ENCODE measurements around the gene KDM4F.

DNA sequence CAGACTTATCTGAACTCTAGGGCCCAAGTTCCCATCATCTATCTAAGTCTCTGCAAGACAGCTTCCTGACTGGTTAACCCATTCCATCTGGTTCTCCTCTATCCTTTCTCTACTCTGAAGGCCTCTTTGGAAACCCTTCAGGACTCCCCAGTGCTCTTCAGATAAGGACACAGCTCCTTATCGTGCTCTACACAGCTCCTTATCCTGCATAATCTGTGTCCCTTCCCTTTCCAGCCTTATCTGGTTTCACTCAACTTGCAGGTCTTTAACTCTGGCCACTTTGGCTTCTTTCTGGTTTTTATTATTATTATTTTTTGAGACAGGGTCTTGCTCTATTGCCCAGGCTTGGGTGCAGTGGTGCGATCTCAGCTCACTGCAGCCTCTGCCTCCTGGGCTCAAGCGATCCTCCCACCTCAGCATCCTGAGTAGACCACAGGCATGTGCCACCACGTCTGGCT is 51.0 kb downstream of the KDM4F start:
- TF ChIP-seq, protein P1, sequence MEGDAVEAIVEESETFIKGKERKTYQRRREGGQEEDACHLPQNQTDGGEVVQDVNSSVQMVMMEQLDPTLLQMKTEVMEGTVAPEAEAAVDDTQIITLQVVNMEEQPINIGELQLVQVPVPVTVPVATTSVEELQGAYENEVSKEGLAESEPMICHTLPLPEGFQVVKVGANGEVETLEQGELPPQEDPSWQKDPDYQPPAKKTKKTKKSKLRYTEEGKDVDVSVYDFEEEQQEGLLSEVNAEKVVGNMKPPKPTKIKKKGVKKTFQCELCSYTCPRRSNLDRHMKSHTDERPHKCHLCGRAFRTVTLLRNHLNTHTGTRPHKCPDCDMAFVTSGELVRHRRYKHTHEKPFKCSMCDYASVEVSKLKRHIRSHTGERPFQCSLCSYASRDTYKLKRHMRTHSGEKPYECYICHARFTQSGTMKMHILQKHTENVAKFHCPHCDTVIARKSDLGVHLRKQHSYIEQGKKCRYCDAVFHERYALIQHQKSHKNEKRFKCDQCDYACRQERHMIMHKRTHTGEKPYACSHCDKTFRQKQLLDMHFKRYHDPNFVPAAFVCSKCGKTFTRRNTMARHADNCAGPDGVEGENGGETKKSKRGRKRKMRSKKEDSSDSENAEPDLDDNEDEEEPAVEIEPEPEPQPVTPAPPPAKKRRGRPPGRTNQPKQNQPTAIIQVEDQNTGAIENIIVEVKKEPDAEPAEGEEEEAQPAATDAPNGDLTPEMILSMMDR (IDR thresholded peaks at IDR 0.05), result no peak
- TF ChIP-seq POLR2AphosphoS5 (IDR thresholded peaks at IDR 0.05) (no peak), EP300 (IDR thresholded peaks at IDR 0.05) (no peak), POLR2A (IDR thresholded peaks at IDR 0.05) (no peak)
